Measurements from ENCODE around the gene ST8SIA6. TPM values are rescaled to one million over a fixed set of nuclear protein-coding genes. Genes with fewer than 3 reads are reported as not detected.

The ST8SIA6 gene
- total and polyA plus RNA-seq, 9 of the 15 experiments (the other 6 are each of a cell fraction or from before 2014, with no cell fraction given), result 0.69 to 6.7 (median 5.0) TPM

DNA sequence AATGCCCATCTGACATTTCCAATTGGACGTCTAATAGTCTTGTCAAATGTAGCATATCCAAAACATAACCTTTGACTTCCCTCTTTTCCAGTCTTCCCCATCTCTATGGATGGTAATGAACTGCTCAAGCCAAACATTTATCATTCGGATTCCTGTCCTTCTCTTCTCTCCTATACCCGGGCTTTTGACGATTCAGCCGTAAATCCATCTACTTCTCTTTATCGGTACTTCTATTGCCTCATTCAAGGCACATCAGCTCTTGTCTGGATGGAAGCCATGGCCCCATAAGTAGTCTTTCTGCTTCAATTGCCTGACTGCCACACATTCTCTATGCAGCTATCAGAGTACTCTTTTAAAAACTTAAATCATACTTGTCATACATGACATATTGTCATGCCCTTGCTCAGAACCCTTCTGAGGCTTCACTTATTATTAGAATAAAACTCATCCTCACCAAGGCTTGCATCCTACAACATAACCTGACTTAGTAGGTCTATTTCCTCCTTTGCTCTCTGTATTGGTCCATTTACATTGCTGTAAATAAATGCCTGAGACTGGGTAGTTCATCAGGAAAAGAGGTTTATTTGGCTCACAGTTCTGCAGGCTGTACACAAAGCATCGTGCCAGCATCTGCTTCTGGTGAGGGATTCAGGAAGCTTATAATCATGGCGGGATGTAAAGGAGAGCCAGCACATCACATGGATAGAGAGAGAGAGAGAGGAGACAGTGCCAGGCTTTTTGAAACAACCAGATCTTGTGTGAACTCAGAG, 37.8 kb downstream of the ST8SIA6 start (continued):
- TF ChIP-seq, protein P1, sequence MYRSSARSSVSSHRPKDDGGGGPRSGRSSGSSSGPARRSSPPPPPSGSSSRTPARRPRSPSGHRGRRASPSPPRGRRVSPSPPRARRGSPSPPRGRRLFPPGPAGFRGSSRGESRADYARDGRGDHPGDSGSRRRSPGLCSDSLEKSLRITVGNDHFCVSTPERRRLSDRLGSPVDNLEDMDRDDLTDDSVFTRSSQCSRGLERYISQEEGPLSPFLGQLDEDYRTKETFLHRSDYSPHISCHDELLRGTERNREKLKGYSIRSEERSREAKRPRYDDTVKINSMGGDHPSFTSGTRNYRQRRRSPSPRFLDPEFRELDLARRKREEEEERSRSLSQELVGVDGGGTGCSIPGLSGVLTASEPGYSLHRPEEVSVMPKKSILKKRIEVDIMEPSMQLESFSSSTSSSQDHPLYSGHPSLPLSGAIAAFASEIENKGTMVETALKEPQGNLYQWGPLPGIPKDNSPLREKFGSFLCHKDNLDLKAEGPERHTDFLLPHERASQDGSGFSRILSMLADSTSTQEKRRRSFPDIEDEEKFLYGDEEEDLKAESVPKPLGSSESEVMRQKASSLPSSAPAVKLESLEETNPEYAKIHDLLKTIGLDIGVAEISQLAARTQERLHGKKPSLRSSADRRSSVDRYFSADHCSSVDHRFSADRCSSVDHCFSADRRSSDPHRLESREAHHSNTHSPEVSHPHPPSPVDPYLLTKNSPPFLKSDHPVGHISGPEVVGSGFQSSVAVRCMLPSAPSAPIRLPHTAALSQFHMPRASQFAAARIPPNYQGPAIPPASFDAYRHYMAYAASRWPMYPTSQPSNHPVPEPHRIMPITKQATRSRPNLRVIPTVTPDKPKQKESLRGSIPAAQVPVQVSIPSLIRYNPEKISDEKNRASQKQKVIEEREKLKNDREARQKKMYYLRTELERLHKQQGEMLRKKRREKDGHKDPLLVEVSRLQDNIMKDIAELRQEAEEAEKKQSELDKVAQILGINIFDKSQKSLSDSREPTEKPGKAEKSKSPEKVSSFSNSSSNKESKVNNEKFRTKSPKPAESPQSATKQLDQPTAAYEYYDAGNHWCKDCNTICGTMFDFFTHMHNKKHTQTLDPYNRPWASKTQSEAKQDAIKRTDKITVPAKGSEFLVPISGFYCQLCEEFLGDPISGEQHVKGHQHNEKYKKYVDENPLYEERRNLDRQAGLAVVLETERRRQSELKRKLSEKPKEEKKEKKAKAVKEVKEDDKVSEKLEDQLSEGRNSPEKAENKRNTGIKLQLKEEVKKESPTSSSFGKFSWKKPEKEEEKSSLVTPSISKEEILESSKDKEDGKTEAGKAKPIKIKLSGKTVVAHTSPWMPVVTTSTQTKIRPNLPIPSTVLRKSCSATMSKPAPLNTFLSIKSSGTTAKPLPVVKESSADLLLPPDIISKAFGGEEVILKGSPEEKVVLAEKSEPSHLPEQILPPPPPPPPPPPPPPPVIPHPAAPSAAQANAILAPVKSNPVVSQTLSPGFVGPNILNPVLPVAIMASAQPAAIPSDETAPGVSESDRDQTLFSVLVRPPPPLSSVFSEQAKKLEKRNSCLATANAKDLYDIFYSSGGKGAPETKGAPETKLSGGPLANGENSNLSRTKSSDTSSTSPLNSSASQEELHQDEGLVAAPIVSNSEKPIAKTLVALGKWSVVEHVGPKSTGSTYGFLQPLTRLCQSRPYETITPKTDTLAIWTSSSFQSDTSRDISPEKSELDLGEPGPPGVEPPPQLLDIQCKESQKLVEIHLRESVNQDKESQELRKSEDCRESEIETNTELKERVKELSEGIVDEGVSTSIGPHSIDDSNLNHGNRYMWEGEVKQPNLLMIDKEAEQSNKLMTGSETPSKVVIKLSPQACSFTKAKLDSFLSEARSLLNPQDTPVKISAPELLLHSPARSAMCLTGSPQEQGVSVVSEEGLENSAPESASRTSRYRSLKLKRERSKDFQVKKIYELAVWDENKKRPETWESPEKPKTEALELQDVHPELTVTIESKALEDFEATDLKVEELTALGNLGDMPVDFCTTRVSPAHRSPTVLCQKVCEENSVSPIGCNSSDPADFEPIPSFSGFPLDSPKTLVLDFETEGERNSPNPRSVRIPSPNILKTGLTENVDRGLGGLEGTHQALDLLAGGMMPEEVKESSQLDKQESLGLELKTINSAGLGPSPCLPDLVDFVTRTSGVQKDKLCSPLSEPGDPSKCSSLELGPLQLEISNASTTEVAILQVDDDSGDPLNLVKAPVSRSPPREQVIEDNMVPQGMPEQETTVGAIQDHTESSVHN (IDR thresholded peaks at IDR 0.05; ENCODE audit: borderline replicate concordance in 1 of 2, low read depth in 1 of 2), result no peak
- TF ChIP-seq SIN3A (IDR thresholded peaks at IDR 0.05; ENCODE audit: borderline replicate concordance in 2 of 2, control insufficient read depth in 1 of 2, low read depth in 2 of 2, low read length in 2 of 2) (no peak), MYC (IDR thresholded peaks at IDR 0.05; ENCODE audit: low read depth, low read length) (no peak), MYC (CRISPR knock-in tag; IDR thresholded peaks at IDR 0.05; ENCODE audit: borderline replicate concordance, low read depth) (no peak), GABPA (tag; conservative IDR thresholded peaks at IDR 0.05; ENCODE audit: low read depth) (no peak), HLTF (IDR thresholded peaks at IDR 0.05) (no peak), ZNF766 (CRISPR knock-in tag; conservative IDR thresholded peaks at IDR 0.05) (peak; percentile 96), NFIX (CRISPR knock-in tag; IDR thresholded peaks at IDR 0.05; ENCODE audit: low read depth) (no peak), ESRRA (IDR thresholded peaks at IDR 0.05; ENCODE audit: borderline replicate concordance, low read depth) (no peak)
- TF ChIP-seq, protein P2, sequence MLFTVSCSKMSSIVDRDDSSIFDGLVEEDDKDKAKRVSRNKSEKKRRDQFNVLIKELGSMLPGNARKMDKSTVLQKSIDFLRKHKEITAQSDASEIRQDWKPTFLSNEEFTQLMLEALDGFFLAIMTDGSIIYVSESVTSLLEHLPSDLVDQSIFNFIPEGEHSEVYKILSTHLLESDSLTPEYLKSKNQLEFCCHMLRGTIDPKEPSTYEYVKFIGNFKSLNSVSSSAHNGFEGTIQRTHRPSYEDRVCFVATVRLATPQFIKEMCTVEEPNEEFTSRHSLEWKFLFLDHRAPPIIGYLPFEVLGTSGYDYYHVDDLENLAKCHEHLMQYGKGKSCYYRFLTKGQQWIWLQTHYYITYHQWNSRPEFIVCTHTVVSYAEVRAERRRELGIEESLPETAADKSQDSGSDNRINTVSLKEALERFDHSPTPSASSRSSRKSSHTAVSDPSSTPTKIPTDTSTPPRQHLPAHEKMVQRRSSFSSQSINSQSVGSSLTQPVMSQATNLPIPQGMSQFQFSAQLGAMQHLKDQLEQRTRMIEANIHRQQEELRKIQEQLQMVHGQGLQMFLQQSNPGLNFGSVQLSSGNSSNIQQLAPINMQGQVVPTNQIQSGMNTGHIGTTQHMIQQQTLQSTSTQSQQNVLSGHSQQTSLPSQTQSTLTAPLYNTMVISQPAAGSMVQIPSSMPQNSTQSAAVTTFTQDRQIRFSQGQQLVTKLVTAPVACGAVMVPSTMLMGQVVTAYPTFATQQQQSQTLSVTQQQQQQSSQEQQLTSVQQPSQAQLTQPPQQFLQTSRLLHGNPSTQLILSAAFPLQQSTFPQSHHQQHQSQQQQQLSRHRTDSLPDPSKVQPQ (CRISPR knock-in tag; IDR thresholded peaks at IDR 0.05; ENCODE audit: borderline replicate concordance), result no peak
- TF ChIP-seq, protein P3, sequence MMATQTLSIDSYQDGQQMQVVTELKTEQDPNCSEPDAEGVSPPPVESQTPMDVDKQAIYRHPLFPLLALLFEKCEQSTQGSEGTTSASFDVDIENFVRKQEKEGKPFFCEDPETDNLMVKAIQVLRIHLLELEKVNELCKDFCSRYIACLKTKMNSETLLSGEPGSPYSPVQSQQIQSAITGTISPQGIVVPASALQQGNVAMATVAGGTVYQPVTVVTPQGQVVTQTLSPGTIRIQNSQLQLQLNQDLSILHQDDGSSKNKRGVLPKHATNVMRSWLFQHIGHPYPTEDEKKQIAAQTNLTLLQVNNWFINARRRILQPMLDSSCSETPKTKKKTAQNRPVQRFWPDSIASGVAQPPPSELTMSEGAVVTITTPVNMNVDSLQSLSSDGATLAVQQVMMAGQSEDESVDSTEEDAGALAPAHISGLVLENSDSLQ (IDR thresholded peaks at IDR 0.05), result peak; percentile 57; the same call in 1 of the 2 replicates
- TF ChIP-seq, protein P4, sequence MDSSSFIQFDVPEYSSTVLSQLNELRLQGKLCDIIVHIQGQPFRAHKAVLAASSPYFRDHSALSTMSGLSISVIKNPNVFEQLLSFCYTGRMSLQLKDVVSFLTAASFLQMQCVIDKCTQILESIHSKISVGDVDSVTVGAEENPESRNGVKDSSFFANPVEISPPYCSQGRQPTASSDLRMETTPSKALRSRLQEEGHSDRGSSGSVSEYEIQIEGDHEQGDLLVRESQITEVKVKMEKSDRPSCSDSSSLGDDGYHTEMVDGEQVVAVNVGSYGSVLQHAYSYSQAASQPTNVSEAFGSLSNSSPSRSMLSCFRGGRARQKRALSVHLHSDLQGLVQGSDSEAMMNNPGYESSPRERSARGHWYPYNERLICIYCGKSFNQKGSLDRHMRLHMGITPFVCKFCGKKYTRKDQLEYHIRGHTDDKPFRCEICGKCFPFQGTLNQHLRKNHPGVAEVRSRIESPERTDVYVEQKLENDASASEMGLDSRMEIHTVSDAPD (CRISPR knock-in tag; IDR thresholded peaks at IDR 0.05), result no peak

Data from K562 (cell line).